GM18951 (cell line): ENCODE data around the gene THSD7A.

Experiments used
- POLR2A ChIP-seq: IDR thresholded peaks from 4 replicates; pipeline ENCODE4 v1.6.1; 2011; ENCODE audit warnings: mild to moderate bottlenecking; ENCODE audit not compliant: insufficient read length, insufficient read depth; ENCODE audit errors: extremely low read depth
- in situ Hi-C: fragments of 300-500 bp; cut with MboI; formaldehyde crosslinking; loops from one replicate; pipeline ENCODE4 v1.12.0; 2022; ENCODE audit warnings: low sequenced_read_pairs, mixed read lengths, inconsistent platforms; ENCODE audit not compliant: unreplicated experiment

The THSD7A gene

DNA sequence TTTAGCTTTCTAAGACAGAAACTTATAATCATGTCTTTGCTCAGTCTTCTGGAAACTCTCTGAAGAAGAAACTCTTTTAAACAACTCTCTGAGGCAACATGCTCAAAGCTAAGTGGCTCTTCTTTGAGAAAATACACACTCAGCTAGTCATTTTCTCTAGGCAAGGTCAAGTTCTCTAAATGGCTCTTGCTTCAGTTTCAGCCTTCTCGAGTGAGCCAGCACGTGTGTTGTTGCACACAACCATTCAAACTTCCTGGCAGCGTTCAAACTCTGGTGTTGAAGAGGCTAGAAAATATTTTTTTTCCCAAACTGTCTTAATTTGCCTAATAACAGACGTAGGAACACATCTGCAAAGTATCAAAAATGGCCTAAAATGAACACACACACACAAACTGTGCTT is 129.1 kb downstream of the THSD7A start:
- no peak for TF ChIP-seq POLR2A

GRCh38 chr7:11701829-11702560 is 130.0 kb downstream of the THSD7A start:
- no peak for TF ChIP-seq POLR2A
- in situ Hi-C loops: no loop called here

More for the DNA sequence above, 129.1 kb downstream of the THSD7A start:
- in situ Hi-C loops: no loop called here

GRCh38 chr7:11699666-11700065 is 132.3 kb downstream of the THSD7A start:
- in situ Hi-C loops: no loop called here

GRCh38 chr7:11698384-11698871 is 133.6 kb downstream of the THSD7A start:
- TF ChIP-seq POLR2A: no peak
- in situ Hi-C loops: no loop called here

More at GRCh38 chr7:11699666-11700065, 132.3 kb downstream of the THSD7A start:
- no peak for TF ChIP-seq POLR2A

DNA sequence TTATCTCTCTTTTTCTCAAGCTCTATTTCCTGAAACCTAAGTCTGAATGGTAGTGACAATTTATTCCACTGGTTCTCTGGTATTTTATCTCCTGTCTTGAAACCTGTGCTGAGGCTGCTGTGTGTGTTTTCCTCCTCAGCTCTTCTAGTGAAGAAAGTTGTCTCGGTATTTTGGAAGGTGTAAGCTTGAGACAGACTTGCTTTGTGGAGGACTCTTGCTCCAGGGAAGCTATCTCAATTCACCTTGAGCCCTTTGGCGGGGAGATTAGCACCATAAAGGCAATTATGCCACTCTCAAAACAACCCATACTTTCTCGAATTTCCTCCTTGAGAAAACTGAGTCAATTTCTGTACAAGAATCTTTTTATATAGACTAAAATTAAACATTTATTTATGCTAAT is 141.6 kb downstream of the THSD7A start:
- no peak for TF ChIP-seq POLR2A
- in situ Hi-C loops: no loop called here

- in situ Hi-C loops: no loop called here
- TF ChIP-seq POLR2A: no peak
These were observed 142.9 kb downstream of the THSD7A start for GRCh38 chr7:11689096-11689495.

GRCh38 chr7:11681461-11681860 is 150.5 kb downstream of the THSD7A start:
- no peak for TF ChIP-seq POLR2A
- in situ Hi-C loops: no loop called here

DNA sequence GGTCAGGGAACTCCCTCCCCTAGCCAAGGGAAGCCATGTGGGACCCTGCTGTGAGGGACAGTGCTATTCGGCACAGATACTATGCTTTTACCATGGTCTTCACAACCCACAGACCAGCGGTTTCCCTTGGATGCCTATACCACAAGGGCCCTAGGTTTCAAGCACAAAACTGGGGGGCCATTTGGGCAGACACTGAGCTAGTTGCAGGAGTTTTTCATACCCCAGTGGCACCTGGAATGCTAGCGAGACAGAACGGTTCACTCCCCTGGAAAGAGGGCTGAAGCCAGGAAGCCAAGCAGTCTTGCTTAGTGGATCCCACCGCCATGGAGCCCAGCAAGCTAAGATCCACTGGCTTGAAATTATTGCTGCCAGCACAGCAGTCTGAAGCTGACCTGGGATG is 156.8 kb downstream of the THSD7A start:
- in situ Hi-C loops: no loop called here
- no peak for TF ChIP-seq POLR2A

GRCh38 chr7:11668727-11669126 is 163.3 kb downstream of the THSD7A start:
- in situ Hi-C loops: no loop called here
- TF ChIP-seq POLR2A: no peak

DNA sequence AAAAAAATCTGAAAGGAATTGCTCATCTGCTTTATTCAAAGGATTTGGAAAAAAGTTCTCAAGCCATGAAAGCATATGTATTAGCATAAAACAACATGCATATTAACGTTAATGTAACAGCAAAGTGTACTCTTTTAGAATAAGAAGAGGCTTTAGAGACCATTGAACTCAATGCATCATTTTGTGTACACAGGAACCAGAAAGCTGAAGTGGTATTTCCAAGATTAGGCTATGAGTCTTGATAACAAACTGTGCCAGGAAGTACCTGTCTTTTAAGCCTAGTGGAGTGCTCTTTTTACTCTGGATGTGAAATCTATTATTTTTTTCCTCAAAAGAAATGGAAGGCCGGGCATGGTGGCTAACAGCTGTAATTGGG is 164.2 kb downstream of the THSD7A start:
- no peak for TF ChIP-seq POLR2A
- in situ Hi-C loops: no loop called here

DNA sequence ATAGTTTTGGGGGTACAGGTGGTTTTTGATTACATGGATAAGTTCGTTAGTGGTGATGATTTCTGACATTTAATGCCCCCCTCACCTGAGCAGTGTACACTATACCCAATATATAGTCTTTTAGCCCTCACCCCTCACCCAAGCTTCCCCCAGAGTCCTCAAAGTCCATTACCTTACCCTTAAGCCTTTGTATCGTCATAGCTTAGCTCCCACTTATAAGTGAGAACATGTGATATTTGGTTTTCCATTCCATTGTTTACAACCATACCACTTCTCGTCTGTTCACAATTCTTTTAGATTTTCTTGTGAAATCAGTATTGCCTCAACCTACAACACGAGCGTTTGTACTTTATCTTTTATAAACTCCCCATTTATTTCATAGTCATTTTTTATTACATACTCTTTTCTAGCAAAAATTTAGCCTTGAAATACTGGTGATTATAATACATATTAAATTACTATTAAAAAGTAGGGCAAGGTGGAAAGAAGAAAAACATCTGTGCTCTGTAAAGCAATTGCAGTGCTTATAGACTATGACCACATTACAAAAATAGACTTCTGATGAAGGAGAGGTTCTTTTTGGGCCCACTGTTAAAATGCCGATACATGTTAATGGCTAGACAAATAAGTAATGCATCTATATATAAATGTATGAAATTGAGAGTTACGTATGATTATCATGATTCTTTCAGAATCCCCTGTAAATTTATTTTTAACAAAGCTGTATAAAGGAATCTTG is 164.8 kb downstream of the THSD7A start:
- TF ChIP-seq POLR2A: no peak
- in situ Hi-C loops: no loop called here

DNA sequence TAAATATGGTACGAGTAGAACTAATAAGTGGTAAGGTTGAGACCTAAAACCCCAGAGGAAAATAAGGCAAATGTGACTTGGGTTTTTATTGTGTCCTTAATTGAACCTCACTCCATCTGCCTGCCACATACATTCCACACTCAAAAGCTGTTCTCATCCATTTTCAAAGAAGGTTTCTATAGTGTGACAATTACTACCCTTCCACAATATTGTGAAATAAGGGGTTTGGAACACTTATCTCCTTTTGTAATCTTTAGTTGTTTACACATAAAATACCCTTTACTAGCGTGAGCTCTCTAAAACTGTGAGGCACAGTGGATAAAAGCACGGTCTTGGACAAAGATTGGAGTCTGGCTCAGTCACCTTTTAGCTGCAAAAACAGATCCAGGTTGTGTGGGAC is 166.6 kb downstream of the THSD7A start:
- no peak for TF ChIP-seq POLR2A
- in situ Hi-C loops: no loop called here

GRCh38 chr7:11655642-11656041 is 176.4 kb downstream of the THSD7A start:
- no peak for TF ChIP-seq POLR2A
- in situ Hi-C loops: no loop called here

GRCh38 chr7:11655163-11655562 is 176.8 kb downstream of the THSD7A start:
- in situ Hi-C loops: no loop called here
- TF ChIP-seq POLR2A: no peak

DNA sequence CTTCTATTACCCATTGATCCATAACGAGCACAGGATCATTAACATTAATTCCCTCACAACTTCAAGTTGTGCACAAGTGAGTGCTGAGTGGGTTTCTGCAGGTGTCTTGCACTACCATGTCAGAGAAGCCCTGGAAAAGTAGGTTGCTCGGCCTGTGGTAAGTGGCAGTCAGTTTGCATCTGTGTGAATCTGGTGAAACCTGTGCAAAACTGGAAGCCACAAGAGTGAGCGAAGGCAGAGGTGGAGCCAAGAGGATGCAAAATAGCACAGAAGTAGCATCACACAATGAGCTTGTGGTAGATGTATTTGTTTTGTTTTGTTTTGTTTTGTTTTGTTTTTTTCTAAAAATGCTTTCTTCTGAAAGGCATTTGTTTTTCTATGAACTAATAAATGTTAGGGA is 181.5 kb downstream of the THSD7A start:
- in situ Hi-C loops: no loop called here
- TF ChIP-seq POLR2A: no peak
